Prostate gland (tissue), 2 donors: ENCODE data around the gene SHISA7.
"Not testable (repeated sequence)": the region's sequence is repeated elsewhere in the genome, so short reads cannot be mapped to it uniquely, and the experiment has no call there.

ENCODE experiments used
- POLR2A ChIP-seq: fragments of 450-650 bp; IDR thresholded peaks from one replicate; pipeline ENCODE4 v1.6.1; 2016; ENCODE audit warnings: antibody characterized with exemption, mild to moderate bottlenecking
- POLR2AphosphoS5 ChIP-seq: sonication (generic); formaldehyde crosslinking; IDR thresholded peaks from one replicate; pipeline ENCODE4 v1.6.1; 2017; ENCODE audit warnings: antibody characterized with exemption
- TF ChIP-seq, protein P1 (sequence below), 4 experiments: fragments of 200-600 bp in 2 of 4; fragments of 450-650 bp in 2 of 4; sonication (generic) in 2 of 4; IDR thresholded peaks; 1 replicate in 3 of 4; 2 replicates in 1 of 4; pipeline ENCODE4 v1.5.1; 2016 to 2019; ENCODE audit warnings: antibody characterized with exemption in 4 of 4, mild to moderate bottlenecking in 2 of 4, moderate library complexity in 2 of 4

DNA sequence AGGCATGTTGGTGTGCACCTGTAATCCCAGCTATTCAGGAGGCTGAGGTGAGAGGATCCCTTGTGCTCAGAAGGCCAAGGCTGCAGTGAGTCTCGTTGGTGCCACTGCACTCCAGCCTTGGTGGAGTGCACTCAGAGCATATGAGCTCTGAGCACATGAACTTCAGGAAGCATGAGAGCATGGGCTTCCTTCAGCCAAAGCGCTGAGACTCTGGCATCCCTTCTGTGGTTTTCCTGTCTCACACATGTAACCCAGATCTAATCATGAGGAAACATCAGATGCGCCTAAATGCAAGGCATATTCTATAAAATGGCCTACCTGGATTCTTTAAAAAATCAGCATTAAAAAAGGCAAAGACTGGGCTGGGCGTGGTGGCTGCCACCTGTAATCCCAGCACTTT lies 21.8 kb downstream of the SHISA7 start:
- TF ChIP-seq, protein P1, sequence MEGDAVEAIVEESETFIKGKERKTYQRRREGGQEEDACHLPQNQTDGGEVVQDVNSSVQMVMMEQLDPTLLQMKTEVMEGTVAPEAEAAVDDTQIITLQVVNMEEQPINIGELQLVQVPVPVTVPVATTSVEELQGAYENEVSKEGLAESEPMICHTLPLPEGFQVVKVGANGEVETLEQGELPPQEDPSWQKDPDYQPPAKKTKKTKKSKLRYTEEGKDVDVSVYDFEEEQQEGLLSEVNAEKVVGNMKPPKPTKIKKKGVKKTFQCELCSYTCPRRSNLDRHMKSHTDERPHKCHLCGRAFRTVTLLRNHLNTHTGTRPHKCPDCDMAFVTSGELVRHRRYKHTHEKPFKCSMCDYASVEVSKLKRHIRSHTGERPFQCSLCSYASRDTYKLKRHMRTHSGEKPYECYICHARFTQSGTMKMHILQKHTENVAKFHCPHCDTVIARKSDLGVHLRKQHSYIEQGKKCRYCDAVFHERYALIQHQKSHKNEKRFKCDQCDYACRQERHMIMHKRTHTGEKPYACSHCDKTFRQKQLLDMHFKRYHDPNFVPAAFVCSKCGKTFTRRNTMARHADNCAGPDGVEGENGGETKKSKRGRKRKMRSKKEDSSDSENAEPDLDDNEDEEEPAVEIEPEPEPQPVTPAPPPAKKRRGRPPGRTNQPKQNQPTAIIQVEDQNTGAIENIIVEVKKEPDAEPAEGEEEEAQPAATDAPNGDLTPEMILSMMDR (IDR thresholded peaks at IDR 0.05) = not testable (repeated sequence)
- TF ChIP-seq POLR2A, POLR2AphosphoS5: not testable (repeated sequence)
